Activated CD4-positive, alpha-beta T cell treated with anti-CD3 and anti-CD28 coated beads for 48 hours (primary cell): ENCODE measurements around the gene TMEM144.
"Not testable (repeated sequence)": the region's sequence is repeated elsewhere in the genome, so short reads cannot be mapped to it uniquely, and the experiment has no call there.

Experiments used
- DNase-seq: peaks from one replicate; pipeline ENCODE4 v3.0.0-alpha.2; 2020

Gene TMEM144

DNA sequence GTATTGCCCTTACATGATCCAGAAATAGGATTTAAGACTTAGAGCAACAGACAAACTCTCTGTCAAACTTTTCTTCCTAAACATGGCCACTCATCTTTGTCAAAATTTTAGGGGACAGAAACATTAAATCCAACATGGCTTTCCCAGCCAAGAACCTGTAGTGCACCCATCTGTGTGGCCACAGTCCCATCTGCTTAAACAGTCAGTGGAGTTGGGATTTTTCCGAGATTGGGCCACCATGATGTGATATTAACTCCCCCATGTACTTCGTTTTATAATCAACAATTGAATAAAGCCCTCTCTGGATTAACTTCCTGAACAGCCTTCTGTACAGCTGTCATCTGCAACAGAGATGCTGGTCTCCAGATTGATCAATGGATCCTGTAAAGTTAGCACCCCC lies 28.9 kb downstream of the TMEM144 start:
- DNase-seq = no peak

DNA sequence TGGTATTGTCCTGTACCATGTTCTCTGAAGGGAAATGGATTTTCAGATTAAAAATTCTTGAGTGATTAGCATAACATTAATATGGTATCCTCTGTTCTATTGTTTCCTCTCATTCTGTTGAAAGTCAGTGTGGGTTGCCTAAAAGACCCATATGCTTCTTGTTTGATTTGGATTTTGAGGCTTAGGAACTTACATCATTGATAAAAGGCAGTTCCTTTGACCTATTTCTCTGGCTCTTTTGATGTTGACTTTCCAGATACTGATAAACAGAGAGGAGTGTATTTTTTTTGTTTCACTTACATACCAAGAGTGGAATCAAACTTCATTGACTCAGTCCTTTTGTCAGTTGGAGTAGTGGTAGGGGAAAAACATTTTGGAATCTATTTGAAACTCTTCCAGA lies 32.8 kb downstream of the TMEM144 start:
- no peak for DNase-seq

DNA sequence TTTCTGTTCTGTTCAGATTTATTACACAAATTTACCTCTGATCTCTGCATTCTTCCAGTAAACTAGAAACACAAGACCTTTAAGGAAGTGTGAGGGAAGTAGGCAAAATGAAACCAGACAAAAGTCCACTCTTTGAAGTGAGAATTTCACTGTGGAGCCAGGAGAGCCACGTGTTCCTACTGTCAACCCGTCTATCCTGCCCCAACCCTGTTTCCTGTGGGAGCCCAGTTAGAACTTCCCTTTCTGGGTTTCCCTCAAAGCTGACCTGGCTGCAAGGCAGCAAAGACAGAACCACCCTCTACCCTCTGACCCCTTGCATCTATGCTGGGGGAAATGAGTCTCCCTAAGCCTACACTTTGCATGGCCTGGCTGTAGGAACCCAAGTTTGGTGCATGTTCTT lies 40.0 kb downstream of the TMEM144 start:
- DNase-seq = no peak

DNA sequence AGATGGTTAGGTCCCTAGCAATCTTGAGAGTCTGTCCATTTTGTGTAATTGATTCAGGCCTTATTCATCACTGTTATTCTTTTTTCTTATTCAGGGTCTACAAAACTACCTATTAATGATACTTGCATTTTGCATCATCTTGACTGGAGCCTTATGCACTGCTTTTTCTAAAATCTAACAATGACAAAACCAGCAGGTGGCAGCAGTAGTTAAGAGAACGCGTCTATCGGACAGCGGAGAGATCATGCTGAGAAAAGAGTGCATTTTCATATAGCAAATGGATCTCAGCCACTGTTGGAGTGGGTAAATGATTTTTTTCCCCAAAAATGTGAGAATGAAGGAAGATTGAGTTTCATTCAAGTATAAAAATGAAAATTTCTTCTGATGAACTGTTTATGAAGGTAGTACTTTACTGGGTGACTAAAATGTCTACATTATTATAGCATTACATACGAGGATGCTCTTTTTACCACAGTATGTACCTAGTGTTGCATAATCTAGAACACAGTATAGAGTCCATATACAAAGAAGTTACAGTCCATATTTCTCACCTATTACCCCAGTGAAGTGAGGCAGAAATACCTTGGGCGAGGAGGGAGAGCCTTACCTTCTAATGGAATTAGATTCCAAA lies 43.2 kb downstream of the TMEM144 start:
- peak; percentile 53 for DNase-seq

DNA sequence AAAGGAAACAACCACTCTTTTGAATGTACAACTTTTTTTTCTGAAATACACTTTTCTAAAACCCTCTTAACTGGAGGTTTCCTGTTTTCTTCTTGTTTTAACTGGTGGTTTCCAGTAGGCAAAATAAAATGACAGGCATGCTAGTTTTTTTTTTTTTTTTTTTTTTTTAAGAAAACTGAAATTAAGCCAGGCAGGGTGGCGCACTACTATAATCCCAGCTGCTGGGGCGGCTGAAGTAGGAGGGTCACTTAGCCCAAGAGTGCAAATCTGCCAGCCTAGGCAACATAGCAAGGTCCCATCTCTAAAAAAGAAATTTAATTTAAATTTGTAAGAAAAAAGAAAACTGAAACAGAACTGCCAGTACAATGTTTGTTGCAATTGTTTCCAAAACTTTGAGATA lies 44.0 kb downstream of the TMEM144 start:
- DNase-seq = no peak

DNA sequence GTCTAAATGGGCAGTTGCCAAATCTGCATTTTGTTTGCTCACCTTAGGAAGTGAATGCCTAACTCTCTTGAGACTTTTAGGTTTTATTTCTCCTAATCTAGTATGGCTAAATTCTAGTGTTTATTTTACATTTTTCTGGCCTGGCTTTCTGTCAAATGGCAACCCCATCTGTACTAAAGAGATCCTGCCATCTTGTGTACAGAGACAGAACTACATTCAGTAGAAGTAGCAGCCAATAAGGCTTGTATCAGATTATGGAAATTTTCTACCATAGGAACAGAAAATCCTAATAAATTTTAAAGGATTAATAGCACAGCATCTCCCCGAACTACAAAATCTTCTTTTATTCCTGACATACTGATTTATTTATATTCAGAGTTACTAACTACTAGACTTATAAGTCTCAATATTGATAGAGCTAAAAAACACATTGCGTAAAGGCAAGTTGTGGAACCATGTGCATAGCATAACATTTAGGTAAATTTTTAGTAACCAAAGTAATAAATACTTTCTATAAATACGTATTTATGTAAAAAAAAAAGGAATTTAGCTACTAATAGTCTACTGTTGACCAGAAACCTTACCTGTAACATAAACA lies 45.5 kb downstream of the TMEM144 start:
- DNase-seq = no peak

DNA sequence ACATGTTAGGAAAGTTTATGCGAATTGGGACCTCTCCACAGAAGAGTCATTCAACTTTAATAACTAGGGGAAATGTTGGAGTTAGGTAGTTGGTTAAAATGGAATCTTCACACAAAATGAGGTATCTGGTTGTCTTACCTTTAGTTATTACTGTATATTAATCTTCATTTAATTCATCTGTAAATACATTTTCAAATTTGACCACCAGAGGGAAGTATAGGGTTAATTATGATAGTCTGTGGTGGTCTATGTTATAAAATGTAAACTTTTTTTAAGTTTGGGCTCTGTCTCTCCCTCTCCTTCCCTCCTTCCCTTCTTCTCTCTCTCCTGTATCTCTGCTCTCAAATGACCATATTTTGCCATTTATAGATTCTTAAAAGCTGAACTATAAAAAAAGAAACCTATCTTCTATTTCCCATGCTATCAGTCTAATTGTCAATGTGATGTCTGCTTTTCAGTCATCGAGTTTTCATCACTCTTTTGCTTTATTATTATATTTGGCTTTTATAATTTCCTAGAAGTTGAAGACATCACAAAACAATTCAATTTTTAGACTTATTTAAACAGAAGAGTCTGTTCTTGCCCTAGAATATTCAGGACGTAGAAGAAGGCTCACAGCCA lies 49.8 kb downstream of the TMEM144 start:
- no peak for DNase-seq

DNA sequence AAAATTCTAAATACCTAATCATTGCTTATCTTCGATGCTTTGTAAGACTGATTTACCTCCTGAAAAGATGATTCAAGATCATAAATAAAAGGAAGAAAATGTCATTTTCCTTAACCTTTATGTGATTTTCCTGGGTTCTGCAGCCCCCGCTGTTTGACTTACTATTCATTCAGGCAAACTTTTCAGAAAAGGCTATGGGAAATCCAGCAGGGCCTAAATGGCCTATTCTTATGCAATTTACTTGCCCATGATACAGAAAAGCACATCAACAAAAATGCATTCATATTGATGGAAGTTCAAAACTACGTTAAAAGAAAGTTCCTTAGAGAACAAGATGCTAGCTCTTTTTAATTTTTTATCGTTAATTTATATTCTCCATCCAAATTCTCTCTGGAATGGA lies 51.2 kb downstream of the TMEM144 start:
- DNase-seq = no peak

DNA sequence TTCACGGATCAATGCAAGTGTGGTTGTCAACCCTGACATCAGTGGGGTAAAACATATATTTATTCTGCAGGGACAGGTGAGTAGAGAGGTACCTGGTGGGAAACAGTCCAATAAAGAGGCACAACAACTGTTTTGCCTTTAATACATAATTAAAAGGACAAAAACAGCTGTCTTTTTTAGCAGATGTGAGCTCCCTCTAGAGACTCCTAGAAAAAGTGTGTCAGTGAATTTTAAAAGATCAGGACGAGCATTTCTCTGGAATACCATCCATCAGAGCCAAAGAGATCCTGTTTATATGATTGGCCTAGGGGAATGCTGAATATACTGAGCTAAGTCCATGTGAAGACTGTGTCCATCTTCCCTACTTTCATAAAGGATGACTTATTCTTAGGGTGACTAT lies 58.3 kb downstream of the TMEM144 start:
- DNase-seq = no peak

DNA sequence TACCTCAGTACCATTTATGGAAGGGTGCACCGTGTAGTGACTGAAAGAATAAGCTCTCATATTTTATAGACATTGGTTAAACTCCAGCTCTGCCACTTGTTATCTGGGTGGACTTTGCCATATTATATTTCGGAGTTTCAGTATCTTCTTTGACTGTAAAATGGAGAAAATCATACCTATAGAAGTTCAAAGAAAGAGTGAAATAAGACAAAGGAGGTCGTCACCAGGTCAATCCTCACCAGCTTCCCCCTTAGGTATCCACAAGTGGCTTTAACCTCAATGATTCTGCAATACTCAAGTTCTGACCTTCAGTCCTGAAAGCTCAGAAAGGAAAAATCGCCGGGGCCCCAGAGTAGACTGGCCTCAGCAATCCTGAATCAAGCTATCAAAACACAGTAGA lies 64.3 kb downstream of the TMEM144 start:
- no peak for DNase-seq

DNA sequence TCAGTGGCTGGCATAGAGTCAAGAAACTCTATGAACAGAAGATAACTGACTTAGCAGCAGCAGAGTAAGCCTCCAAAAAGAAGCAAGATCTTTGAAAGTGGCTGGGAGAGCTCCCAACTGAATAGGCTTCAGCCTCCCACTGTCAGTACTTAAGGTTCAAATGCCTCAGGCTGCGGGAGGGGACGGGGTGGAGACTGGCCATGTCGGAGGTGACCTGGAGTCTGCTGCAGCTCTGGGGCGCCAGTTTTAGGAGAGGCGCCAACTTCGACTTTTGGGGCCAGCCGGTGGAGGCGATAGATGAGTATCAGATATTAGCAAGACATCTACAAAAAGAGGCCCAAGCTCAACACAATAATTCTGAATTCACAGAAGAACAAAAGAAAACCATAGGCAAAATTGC lies 67.3 kb downstream of the TMEM144 start:
- no peak for DNase-seq

DNA sequence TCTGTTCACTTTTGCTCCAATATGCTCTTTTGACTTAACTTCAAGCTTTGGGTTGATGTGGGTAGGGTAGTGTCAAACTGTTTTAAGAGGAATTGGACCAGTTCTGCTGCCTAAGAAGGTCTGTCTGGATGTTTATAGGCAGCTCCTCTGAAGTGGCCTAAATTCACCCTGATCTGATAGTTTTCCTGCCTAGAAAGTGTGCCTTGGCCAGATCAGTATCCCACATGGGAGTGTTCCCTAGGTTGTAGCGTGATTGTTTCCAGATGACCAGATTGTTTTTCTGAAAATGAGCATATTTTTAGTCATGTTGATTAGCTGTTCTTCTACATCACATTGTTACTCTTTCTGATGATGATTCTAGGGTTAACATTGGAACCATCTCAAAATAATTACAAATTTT lies 68.8 kb downstream of the TMEM144 start:
- DNase-seq = not testable (repeated sequence)

DNA sequence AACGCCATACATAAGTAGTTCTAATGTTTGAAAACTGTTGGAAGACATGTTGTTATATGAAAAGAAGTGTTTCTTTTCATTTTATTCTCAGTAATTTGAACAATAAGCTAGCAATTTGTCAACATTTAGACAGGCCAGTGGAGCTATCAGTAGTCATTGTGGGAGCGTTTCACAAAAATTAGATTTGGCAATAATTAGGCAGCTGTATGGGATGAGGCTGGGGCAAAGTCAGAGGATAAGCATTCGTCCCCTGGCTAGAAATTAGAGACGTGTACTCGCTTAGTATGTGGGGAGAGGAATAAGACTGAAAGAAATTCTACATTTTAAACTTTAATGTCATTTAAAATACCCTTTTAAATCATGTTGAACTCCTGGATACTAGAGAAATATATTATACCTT lies 70.6 kb downstream of the TMEM144 start:
- DNase-seq = no peak

DNA sequence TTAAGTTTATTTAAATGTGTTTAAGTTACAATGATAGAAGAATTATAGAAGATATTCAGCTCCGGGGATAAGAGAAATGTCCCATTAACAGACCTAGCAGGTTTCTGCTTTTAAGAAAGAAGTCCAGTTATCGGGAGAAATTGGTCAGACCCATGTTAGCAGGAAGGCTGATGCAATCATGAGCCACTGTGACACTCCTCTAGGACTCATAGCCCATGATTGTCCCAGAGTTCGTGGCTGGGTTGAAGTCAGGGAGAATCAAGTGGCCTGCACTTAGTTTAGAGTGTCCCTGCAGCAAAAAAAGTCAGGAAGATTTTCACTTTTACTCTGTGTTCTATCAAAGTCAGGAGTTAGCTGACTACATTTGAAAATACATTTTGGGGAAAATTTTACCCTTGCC lies 72.0 kb downstream of the TMEM144 start:
- no peak for DNase-seq

DNA sequence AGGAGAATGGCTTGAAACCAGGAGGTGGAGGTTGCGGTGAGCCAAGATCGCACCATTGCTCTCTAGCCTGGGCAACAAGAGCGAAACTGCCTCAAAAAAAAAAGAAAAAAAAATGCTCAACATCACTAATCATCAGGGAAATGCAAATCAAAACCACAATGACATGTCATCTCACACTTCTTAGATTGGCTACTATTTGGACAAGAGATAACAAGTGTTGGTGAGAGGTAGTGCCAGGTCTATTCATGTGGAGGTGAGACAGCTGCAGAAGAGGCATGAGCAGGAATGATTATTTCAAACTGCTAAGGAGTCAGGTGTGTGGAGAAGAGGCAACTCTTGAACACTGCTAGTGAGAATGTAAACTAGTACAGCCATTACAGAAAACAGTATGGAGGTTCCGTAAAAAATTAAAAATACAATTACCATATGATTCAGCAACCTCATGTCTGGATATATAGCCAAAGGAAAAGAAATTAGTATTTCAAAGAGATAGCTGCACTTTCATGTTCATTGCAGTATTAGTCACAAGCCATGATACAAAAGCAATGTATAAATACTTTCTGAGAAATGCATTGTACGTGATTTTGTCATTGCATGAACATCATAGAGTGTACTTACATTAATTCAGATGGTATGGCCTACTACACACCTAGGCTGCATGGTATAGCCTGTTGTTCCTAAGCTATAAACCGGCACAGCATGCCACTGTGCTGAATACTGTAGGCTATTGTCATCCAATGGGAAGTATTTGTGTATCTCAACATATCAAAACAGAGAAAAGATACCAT lies 75.3 kb downstream of the TMEM144 start:
- no peak for DNase-seq

DNA sequence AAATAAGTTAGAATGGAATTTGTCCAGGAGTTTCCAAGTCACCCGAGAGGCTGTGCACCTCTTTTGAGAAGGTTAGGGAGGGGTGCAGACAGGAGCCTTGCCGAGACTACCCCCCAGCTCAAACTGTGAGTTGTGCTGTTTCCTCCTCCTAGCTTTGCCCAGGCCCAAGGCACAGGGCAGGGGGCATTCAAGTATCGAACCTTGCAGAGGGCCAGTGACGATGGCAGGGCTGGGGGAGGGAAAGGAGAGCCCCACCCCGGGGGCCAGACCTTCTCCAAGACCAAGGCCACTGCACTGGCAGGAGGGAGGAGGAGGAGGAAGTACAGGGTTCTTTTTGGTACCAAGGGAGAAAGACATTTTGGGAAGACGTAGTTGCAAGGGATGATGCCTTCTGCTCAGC lies 80.6 kb downstream of the TMEM144 start:
- no peak for DNase-seq

DNA sequence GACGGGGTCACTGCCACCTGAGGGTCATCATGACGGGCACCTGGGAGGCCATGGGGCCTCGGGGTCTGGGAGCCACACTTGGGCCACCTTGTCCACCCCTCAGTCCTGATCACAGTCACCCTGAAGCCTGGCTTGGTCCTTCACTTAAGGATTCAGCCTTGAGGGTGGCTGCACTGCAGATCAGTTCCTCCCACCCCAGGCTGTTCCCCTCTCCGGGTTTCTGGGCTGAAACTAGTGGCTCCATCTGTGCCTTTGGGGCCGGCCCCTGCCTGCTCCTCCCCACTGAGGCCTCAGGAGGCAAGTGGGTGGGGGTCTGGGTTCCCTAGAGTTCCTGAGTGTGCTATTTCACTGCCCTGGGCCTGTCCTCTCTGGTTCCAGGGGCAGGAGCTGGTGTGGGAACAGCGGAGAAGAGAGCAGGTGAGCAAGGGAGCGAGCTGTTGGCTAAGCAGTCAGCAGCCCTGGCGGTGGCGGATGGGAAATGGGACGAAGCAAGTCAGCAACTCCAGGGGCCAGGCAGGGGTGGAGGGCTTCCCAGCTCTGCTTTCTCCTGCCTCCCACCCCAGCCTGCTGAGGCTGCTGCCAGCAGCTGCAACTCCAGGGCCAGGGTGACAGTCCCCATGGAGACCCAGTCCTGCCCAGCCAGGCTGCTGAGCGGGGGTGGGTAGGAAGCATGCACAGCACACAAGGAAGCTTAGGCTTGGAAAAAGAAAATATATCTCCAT lies 81.2 kb downstream of the TMEM144 start:
- DNase-seq = no peak

DNA sequence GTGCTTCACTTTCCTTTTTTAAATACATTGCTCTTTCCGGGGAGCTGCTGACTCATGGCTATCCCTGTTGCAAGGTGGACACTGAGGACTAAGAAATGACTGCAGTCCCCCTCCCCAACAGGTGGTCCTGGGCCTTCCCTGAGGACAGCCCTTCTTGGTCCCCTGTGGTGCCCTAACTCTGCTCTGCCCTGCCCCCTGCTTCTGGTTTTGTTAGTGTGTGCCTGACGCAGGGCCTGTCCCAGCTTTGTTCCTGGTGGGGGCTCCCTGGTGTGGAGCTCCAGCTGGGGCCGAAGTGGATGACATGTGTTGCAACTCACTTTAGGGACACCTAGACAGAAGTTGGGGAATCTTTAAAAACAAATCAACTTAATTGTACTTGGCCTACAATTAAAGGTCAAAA lies 81.9 kb downstream of the TMEM144 start:
- DNase-seq = no peak

DNA sequence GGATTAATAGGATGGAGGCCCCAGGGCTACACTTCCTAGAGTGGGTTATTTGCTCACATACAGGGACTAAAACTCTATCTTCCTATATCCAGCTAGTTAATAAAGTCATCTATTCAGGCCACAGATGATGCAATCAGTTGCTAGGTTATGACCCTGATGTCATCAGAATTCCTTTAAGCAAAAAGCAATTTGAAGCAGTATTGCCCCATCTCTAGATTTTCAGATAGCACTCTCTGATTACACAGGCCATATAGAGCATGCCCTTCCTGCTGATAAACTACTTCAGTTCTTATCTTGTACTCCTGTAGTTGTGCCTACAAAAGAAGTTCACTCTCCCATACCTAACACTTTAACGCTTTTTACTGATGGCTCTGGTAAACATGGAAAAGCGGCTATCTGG lies 84.8 kb downstream of the TMEM144 start:
- no peak for DNase-seq

DNA sequence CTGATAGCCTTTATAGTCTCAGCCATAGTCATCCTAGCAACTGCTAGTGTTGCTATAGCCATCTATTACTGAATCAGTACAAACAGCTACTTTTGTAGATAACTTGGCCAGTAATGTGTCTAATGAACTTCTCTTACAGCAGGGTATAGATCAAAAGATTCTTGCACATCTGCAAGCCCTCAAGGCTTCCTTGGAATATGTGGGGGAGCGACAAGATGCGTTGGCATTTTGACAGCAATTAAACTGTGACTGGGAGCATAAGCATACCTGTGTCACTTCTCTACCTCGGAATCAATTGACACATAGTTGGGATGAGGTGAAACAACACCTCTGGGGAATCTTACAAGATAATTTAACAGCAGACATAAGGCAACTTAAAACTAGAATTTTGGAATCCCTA lies 87.6 kb downstream of the TMEM144 start:
- DNase-seq = no peak

DNA sequence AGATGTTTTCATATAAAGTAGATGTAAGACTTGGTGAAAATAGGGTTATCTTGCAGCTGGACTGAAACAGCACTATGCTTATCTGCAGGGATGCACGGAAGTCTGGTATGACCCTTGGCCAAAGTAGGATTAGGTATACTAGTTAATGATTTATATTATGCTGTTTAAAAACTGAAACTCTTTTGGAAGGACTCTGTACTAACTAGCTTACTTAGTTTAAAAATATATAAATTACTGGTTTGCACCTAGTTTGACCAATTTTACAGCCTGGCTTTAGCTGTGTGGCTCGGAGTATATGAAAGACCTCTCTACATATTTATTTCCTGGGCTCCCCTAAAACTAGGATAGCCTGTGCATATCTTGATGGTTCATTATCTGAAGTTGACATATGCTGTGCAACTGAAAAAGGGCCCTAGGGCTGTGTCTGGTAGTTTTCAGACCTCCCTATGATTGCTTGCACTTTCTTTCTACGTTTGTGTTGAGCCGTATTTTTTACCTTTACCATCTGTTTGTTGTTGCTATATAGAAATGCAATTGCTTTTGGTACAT lies 89.2 kb downstream of the TMEM144 start:
- no peak for DNase-seq

DNA sequence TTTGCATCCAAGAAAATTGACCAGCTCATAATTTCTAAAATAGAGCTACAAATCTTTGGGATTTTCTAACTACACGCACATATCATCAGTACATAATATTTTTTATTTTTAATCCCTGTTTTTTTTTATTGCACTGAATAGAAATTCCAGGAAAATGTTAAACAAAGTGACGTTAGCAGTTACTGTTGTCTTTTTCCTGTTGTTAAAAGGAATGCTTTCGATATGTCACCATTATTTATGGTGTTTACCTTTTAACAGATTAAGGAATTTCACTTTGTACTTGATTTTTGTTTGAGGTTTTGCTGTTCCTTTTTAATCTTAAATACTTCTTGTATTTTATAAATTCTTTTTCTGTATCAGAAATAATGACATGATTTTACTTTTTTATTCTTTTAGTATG lies 89.7 kb downstream of the TMEM144 start:
- no peak for DNase-seq
